Measurements from ENCODE around the gene CASP10. TPM values are rescaled to one million over a fixed set of nuclear protein-coding genes. Genes with fewer than 3 reads are reported as not detected.

CASP10 gene
- total and polyA plus RNA-seq, 9 of the 15 experiments (the other 6 are each of a cell fraction or from before 2014, with no cell fraction given), result 7.1 to 20.4 (median 10.8) TPM

DNA sequence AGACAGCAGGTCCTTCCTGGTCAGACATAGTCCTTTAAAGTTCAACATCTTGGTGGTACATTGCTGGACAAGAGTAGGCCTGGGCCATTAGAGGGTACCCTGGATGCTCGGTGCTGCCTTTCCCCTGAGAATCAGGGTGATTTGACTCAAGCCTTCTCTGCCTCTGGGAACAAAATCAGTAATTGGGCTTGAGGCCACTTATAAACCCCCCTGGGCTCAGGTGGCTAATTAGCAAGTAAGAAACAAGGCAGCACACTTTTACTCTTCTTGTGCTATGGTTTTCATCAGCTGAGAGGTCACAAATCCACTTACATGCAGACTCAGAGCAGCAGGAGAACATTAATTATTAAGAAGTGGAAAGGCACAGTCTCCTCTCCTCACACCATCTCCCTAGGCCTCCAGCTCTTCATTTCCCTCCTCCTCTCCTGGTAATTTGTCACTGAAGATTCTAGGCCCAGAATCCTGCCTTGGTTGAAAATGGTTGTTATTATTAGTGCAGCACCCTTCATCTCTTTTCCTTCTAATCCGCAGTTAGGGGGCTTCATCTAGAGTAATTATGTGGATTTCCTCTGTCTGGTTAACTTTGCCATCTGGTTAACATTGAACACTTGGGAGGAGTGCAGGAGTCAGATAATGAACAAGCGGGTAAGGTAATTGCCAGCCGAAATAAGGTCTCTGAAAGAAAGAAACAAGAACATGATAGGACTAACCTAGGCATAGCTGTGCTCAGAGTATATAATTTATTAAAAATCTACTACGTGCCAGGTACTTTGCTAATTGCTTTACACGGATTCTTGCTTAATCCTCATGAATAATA, 29.7 kb upstream of the CASP10 start (continued):
- TF ChIP-seq, protein P1, sequence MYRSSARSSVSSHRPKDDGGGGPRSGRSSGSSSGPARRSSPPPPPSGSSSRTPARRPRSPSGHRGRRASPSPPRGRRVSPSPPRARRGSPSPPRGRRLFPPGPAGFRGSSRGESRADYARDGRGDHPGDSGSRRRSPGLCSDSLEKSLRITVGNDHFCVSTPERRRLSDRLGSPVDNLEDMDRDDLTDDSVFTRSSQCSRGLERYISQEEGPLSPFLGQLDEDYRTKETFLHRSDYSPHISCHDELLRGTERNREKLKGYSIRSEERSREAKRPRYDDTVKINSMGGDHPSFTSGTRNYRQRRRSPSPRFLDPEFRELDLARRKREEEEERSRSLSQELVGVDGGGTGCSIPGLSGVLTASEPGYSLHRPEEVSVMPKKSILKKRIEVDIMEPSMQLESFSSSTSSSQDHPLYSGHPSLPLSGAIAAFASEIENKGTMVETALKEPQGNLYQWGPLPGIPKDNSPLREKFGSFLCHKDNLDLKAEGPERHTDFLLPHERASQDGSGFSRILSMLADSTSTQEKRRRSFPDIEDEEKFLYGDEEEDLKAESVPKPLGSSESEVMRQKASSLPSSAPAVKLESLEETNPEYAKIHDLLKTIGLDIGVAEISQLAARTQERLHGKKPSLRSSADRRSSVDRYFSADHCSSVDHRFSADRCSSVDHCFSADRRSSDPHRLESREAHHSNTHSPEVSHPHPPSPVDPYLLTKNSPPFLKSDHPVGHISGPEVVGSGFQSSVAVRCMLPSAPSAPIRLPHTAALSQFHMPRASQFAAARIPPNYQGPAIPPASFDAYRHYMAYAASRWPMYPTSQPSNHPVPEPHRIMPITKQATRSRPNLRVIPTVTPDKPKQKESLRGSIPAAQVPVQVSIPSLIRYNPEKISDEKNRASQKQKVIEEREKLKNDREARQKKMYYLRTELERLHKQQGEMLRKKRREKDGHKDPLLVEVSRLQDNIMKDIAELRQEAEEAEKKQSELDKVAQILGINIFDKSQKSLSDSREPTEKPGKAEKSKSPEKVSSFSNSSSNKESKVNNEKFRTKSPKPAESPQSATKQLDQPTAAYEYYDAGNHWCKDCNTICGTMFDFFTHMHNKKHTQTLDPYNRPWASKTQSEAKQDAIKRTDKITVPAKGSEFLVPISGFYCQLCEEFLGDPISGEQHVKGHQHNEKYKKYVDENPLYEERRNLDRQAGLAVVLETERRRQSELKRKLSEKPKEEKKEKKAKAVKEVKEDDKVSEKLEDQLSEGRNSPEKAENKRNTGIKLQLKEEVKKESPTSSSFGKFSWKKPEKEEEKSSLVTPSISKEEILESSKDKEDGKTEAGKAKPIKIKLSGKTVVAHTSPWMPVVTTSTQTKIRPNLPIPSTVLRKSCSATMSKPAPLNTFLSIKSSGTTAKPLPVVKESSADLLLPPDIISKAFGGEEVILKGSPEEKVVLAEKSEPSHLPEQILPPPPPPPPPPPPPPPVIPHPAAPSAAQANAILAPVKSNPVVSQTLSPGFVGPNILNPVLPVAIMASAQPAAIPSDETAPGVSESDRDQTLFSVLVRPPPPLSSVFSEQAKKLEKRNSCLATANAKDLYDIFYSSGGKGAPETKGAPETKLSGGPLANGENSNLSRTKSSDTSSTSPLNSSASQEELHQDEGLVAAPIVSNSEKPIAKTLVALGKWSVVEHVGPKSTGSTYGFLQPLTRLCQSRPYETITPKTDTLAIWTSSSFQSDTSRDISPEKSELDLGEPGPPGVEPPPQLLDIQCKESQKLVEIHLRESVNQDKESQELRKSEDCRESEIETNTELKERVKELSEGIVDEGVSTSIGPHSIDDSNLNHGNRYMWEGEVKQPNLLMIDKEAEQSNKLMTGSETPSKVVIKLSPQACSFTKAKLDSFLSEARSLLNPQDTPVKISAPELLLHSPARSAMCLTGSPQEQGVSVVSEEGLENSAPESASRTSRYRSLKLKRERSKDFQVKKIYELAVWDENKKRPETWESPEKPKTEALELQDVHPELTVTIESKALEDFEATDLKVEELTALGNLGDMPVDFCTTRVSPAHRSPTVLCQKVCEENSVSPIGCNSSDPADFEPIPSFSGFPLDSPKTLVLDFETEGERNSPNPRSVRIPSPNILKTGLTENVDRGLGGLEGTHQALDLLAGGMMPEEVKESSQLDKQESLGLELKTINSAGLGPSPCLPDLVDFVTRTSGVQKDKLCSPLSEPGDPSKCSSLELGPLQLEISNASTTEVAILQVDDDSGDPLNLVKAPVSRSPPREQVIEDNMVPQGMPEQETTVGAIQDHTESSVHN (IDR thresholded peaks at IDR 0.05; ENCODE audit: borderline replicate concordance in 1 of 2, low read depth in 1 of 2), result no peak

Measured in K562 (cell line).